WTC11 (cell line): ENCODE results near the gene BMP7.

Experiments
- CBFB ChIP-seq: sonication (generic); formaldehyde crosslinking; IDR thresholded peaks from 2 replicates; pipeline ENCODE4 v1.8.1; 2022; ENCODE audit warnings: mild to moderate bottlenecking, low read depth, missing genetic modification reagents
- CREB1 ChIP-seq: sonication (generic); formaldehyde crosslinking; IDR thresholded peaks from 2 replicates; pipeline ENCODE4 v1.8.0; 2023; ENCODE audit warnings: mild to moderate bottlenecking, missing genetic modification reagents
- CREM ChIP-seq: sonication (generic); formaldehyde crosslinking; IDR thresholded peaks from 2 replicates; pipeline ENCODE4 v1.8.1; 2022; ENCODE audit warnings: mild to moderate bottlenecking, missing genetic modification reagents, moderate library complexity
- FOXP1 ChIP-seq: sonication (generic); formaldehyde crosslinking; IDR thresholded peaks from 2 replicates; pipeline ENCODE4 v1.8.0; 2022; ENCODE audit warnings: missing genetic modification reagents, mild to moderate bottlenecking, moderate library complexity, borderline replicate concordance
- GABPB1 ChIP-seq: sonication (generic); formaldehyde crosslinking; IDR thresholded peaks from 2 replicates; pipeline ENCODE4 v1.8.1; 2023; ENCODE audit warnings: mild to moderate bottlenecking, missing genetic modification reagents
- NR2C2 ChIP-seq: sonication (generic); formaldehyde crosslinking; IDR thresholded peaks from 2 replicates; pipeline ENCODE4 v1.8.0; 2022; ENCODE audit warnings: mild to moderate bottlenecking, missing genetic modification reagents
- OVOL2 ChIP-seq: fragments of 250-450 bp; sonication (Bioruptor Pico); IDR thresholded peaks from 2 replicates; pipeline ENCODE4 v1.9.0; 2021; ENCODE audit warnings: mild to moderate bottlenecking, borderline replicate concordance
- SMAD4 ChIP-seq: sonication (generic); formaldehyde crosslinking; IDR thresholded peaks from 2 replicates; pipeline ENCODE4 v1.8.0; 2022; ENCODE audit warnings: mild to moderate bottlenecking, missing genetic modification reagents
- USF1 ChIP-seq: sonication (generic); formaldehyde crosslinking; IDR thresholded peaks from 2 replicates; pipeline ENCODE4 v1.8.0; 2022; ENCODE audit warnings: mild to moderate bottlenecking, missing genetic modification reagents
- ZBTB21 ChIP-seq: sonication (generic); formaldehyde crosslinking; IDR thresholded peaks from 2 replicates; pipeline ENCODE4 v1.8.1; 2023; ENCODE audit warnings: mild to moderate bottlenecking, missing genetic modification reagents, borderline replicate concordance
- ZNF232 ChIP-seq: sonication (generic); formaldehyde crosslinking; IDR thresholded peaks from 2 replicates; pipeline ENCODE4 v1.8.0; 2022; ENCODE audit warnings: mild to moderate bottlenecking, missing genetic modification reagents
- TF ChIP-seq, protein P1 (sequence below): fragments of 200-600 bp; IDR thresholded peaks from 2 replicates; pipeline ENCODE4 v1.8.0; 2022; ENCODE audit warnings: antibody characterized with exemption
- TF ChIP-seq, protein P2 (sequence below): sonication (generic); formaldehyde crosslinking; IDR thresholded peaks from 2 replicates; pipeline ENCODE4 v1.8.1; 2023; ENCODE audit warnings: mild to moderate bottlenecking, missing genetic modification reagents, borderline replicate concordance
- TF ChIP-seq, protein P3 (sequence below): sonication (generic); formaldehyde crosslinking; IDR thresholded peaks from 2 replicates; pipeline ENCODE4 v1.8.0; 2023; ENCODE audit warnings: mild to moderate bottlenecking, missing genetic modification reagents

DNA sequence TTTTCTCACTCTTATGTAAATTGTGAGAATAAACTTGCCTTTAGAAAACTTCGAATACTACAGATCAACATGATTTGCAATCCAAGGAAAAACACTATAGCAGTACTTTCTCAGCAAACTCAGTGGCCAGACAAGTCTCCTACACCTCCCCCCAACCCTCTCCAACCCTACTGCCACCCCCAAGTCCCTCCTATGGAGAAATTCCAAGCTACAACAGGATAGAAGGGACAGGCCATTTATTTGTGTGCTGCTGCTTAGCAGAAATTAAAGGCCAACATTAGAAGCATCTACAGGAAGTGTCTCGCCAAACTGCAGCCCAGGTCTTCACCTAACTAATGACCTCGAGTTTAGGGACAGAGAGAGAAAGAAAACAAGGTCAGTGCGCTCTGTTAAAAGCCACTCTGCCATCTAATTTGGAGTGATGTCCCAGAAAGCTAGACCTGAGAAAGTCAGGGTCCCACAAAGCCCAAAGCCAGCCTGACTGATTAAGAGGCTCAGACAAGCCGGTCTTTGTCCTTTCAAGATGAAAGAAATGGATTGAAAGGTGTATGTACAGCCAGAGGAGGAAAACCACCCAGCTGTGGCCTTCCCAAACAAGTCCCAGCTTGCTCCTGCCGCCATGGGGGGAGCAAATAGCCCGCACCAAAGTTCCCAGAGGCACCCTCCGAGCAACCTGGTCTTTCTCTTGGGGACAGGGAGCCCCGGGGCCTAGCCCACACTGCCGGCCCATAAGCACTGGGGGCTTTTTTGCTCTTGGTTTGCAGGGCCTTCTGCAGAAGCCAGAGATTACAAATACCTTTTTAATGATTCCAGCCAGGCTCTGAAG, 3.4 kb downstream of the BMP7 start:
- TF ChIP-seq CBFB (CRISPR knock-in tag) (no peak), CREB1 (no peak), SMAD4 (CRISPR knock-in tag) (no peak), ZNF232 (no peak), GABPB1 (CRISPR knock-in tag) (no peak), CREM (CRISPR knock-in tag) (no peak), USF1 (CRISPR knock-in tag) (no peak), FOXP1 (CRISPR knock-in tag) (no peak), NR2C2 (CRISPR knock-in tag) (no peak), OVOL2 (CRISPR knock-in tag) (no peak), ZBTB21 (CRISPR knock-in tag) (no peak)
- TF ChIP-seq, protein P1, sequence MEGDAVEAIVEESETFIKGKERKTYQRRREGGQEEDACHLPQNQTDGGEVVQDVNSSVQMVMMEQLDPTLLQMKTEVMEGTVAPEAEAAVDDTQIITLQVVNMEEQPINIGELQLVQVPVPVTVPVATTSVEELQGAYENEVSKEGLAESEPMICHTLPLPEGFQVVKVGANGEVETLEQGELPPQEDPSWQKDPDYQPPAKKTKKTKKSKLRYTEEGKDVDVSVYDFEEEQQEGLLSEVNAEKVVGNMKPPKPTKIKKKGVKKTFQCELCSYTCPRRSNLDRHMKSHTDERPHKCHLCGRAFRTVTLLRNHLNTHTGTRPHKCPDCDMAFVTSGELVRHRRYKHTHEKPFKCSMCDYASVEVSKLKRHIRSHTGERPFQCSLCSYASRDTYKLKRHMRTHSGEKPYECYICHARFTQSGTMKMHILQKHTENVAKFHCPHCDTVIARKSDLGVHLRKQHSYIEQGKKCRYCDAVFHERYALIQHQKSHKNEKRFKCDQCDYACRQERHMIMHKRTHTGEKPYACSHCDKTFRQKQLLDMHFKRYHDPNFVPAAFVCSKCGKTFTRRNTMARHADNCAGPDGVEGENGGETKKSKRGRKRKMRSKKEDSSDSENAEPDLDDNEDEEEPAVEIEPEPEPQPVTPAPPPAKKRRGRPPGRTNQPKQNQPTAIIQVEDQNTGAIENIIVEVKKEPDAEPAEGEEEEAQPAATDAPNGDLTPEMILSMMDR: no peak
- TF ChIP-seq, protein P2, sequence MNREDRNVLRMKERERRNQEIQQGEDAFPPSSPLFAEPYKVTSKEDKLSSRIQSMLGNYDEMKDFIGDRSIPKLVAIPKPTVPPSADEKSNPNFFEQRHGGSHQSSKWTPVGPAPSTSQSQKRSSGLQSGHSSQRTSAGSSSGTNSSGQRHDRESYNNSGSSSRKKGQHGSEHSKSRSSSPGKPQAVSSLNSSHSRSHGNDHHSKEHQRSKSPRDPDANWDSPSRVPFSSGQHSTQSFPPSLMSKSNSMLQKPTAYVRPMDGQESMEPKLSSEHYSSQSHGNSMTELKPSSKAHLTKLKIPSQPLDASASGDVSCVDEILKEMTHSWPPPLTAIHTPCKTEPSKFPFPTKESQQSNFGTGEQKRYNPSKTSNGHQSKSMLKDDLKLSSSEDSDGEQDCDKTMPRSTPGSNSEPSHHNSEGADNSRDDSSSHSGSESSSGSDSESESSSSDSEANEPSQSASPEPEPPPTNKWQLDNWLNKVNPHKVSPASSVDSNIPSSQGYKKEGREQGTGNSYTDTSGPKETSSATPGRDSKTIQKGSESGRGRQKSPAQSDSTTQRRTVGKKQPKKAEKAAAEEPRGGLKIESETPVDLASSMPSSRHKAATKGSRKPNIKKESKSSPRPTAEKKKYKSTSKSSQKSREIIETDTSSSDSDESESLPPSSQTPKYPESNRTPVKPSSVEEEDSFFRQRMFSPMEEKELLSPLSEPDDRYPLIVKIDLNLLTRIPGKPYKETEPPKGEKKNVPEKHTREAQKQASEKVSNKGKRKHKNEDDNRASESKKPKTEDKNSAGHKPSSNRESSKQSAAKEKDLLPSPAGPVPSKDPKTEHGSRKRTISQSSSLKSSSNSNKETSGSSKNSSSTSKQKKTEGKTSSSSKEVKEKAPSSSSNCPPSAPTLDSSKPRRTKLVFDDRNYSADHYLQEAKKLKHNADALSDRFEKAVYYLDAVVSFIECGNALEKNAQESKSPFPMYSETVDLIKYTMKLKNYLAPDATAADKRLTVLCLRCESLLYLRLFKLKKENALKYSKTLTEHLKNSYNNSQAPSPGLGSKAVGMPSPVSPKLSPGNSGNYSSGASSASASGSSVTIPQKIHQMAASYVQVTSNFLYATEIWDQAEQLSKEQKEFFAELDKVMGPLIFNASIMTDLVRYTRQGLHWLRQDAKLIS (CRISPR knock-in tag): no peak
- TF ChIP-seq, protein P3, sequence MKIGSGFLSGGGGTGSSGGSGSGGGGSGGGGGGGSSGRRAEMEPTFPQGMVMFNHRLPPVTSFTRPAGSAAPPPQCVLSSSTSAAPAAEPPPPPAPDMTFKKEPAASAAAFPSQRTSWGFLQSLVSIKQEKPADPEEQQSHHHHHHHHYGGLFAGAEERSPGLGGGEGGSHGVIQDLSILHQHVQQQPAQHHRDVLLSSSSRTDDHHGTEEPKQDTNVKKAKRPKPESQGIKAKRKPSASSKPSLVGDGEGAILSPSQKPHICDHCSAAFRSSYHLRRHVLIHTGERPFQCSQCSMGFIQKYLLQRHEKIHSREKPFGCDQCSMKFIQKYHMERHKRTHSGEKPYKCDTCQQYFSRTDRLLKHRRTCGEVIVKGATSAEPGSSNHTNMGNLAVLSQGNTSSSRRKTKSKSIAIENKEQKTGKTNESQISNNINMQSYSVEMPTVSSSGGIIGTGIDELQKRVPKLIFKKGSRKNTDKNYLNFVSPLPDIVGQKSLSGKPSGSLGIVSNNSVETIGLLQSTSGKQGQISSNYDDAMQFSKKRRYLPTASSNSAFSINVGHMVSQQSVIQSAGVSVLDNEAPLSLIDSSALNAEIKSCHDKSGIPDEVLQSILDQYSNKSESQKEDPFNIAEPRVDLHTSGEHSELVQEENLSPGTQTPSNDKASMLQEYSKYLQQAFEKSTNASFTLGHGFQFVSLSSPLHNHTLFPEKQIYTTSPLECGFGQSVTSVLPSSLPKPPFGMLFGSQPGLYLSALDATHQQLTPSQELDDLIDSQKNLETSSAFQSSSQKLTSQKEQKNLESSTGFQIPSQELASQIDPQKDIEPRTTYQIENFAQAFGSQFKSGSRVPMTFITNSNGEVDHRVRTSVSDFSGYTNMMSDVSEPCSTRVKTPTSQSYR: no peak
